ENCODE measurements around the gene TERF2IP. TPM values are rescaled to one million over a fixed set of nuclear protein-coding genes. Genes with fewer than 3 reads are reported as not detected.

The TERF2IP gene
- total RNA-seq = 39.6 and 45.1 TPM in 2 replicates

DNA sequence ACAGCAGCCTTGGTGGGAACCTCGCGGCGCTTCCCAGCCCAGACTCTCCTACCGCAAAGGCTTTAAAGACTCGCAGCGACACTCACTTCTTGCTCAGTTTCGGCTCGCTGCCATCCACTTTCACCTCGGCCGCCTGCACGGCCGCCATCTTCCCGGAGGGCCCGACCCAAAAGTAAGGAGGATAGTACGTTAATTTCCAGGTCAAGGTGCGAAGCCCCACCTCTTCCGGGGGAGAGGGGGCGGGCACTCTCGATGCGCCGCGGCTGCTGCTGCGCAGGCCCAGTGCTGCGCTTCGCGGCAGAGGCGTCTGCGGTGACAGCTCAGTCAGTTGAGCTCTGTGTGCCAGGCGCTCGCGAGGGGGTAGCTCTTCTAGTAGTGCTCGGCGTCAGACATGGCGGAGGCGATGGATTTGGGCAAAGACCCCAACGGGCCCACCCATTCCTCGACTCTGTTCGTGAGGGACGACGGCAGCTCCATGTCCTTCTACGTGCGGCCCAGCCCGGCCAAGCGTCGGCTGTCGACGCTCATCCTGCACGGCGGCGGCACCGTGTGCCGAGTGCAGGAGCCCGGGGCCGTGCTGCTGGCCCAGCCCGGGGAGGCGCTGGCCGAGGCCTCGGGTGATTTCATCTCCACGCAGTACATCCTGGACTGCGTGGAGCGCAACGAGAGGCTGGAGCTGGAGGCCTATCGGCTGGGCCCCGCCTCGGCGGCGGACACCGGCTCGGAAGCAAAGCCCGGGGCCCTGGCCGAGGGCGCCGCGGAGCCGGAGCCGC lies at the start of gene TERF2IP, which contains the start of gene KARS1:
TSS of gene TERF2IP (plus strand) at position 282 of the 773 bp plus-strand sequence. CDS start at position 392, 110 bp downstream.
TSS of gene KARS1 (minus strand) at position 174 of the 773 bp plus-strand sequence. CDS start at position 148, 26 bp downstream.

GRCh38 chr16:75622761-75623605 lies 24.6 kb upstream of the TERF2IP start, which contains the start of gene ADAT1:
TSS of gene ADAT1 (minus strand) at chr16:75623281. CDS start at chr16:75620799, 2,482 bp downstream.

GRCh38 chr16:75676909-75677308 lies 29.3 kb downstream of the TERF2IP start, which contains the start of gene CPHXL2:
TSS of gene CPHXL2 (minus strand) at chr16:75677009. CDS start at chr16:75676999, 10 bp downstream.

GRCh38 chr16:75701361-75701760 lies 53.8 kb downstream of the TERF2IP start, which contains the start of gene DUXB:
TSS of gene DUXB (minus strand) at chr16:75701461. CDS start at chr16:75701418, 43 bp downstream.

Other genes starting within 250 kb of the TERF2IP start
- 36.0 and 39.9 TPM in 2 replicates for gene CFDP1, start 214.3 kb upstream of the TERF2IP start, total RNA-seq
- gene TMEM170A, start 183.1 kb upstream of the TERF2IP start, total RNA-seq = 17.9 and 20.2 TPM in 2 replicates
- gene CHST6, start 152.3 kb upstream of the TERF2IP start, total RNA-seq = 0.83 and 2.1 TPM in 2 replicates
- gene CHST5, start 111.7 kb upstream of the TERF2IP start, total RNA-seq = 0.03 TPM in 1 of 2 replicates, not detected in the other
- gene TMEM231, start 91.5 kb upstream of the TERF2IP start, total RNA-seq = 21.8 and 36.3 TPM in 2 replicates
- 40.5 and 51.2 TPM in 2 replicates for gene GABARAPL2, start 81.4 kb upstream of the TERF2IP start, total RNA-seq
- 41.9 and 52.9 TPM in 2 replicates for gene ADAT1, start 24.5 kb upstream of the TERF2IP start, total RNA-seq
- gene KARS1, start 108 bp upstream of the TERF2IP start, total RNA-seq = 97.0 and 113 TPM in 2 replicates
- gene CPHXL2, start 29.2 kb downstream of the TERF2IP start, total RNA-seq = not detected in 2 replicates
- not detected in 2 replicates for gene DUXB, start 53.7 kb downstream of the TERF2IP start, total RNA-seq
- not detected in 2 replicates for gene CPHXL, start 78.7 kb downstream of the TERF2IP start, total RNA-seq